SKM-1 treated with dmso at 0.1 percent for 144 hours (cell line): ENCODE results near the gene UBE3C.

ENCODE experiments used
- DNase-seq: peaks from one replicate; lab custom pipeline; 2025; ENCODE audit not compliant: unreplicated experiment; lab: John Stamatoyannopoulos, UW

Gene UBE3C

GRCh38 chr7:157284229-157285014 is 145.7 kb downstream of the UBE3C start:
- no peak for DNase-seq

GRCh38 chr7:157291404-157292080 is 152.8 kb downstream of the UBE3C start:
- DNase-seq: no peak

GRCh38 chr7:157292258-157292657 is 153.5 kb downstream of the UBE3C start:
- no peak for DNase-seq

GRCh38 chr7:157292770-157293412 is 154.2 kb downstream of the UBE3C start:
- no peak for DNase-seq

GRCh38 chr7:157293413-157293788 is 154.7 kb downstream of the UBE3C start:
- no peak for DNase-seq

- DNase-seq: no peak
Observed at GRCh38 chr7:157294773-157295172, 156.0 kb downstream of the UBE3C start.

GRCh38 chr7:157295338-157295737 is 156.6 kb downstream of the UBE3C start:
- DNase-seq: no peak

- DNase-seq: no peak
Observed at GRCh38 chr7:157297185-157297584, 158.5 kb downstream of the UBE3C start.

- no peak for DNase-seq
Observed at GRCh38 chr7:157299317-157299612, 160.5 kb downstream of the UBE3C start.

- no peak for DNase-seq
Observed at GRCh38 chr7:157299613-157300368, 161.1 kb downstream of the UBE3C start.

- DNase-seq: no peak
Observed at GRCh38 chr7:157300369-157300825, 161.7 kb downstream of the UBE3C start.

- DNase-seq: no peak
Observed at GRCh38 chr7:157301610-157302120, 162.9 kb downstream of the UBE3C start.

- DNase-seq: no peak
Observed at GRCh38 chr7:157306846-157307838, 168.4 kb downstream of the UBE3C start.

- no peak for DNase-seq
Observed at GRCh38 chr7:157309988-157310668, 171.4 kb downstream of the UBE3C start.

- DNase-seq: no peak
Observed at GRCh38 chr7:157310676-157311185, 172.0 kb downstream of the UBE3C start.

GRCh38 chr7:157312941-157313340 is 174.2 kb downstream of the UBE3C start:
- no peak for DNase-seq

GRCh38 chr7:157313645-157314044 is 174.9 kb downstream of the UBE3C start:
- no peak for DNase-seq

- peak; percentile 37 for DNase-seq
Observed at GRCh38 chr7:157318015-157318706, 179.4 kb downstream of the UBE3C start.
